DMS53 (cell line): ENCODE data around the gene OR51B4.
"Not testable (repeated sequence)": the region's sequence is repeated elsewhere in the genome, so short reads cannot be mapped to it uniquely, and the experiment has no call there.

Experiments
- DNase-seq: peaks from one replicate; lab custom pipeline; 2025; lab: John Stamatoyannopoulos, UW

The OR51B4 gene

DNA sequence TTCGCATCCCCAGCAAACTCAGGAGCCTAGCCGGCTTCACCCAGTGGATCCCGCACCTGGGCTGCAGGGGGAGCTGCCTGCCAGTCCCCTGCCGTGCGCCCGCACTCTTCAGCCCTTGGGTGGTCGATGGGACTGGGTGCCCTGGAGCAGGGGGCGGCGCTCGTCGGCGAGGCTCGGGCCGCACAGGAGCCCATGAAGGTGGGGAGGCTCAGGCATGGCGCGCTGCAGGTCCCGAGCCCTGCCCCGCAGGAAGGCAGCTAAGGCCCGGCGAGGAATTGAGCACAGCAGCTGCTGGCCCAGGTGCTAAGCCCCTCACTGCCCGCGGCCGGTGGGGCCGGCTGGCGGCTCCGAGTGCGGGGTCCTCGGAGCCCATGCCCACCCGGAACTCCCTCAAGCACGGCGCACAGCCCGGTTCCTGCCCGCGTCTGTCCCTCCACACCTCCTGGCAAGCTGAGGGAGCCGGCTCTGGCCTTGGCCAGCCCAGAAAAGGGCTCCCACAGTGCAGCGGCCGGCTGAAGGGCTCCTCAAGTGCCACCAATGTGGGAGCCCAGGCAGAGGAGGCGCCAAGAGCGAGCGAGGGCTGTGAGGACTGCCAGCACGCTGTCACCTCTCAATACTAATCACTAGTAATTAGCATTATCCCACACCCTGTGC, 7.3 kb downstream of the OR51B4 start:
- not testable (repeated sequence) for DNase-seq

DNA sequence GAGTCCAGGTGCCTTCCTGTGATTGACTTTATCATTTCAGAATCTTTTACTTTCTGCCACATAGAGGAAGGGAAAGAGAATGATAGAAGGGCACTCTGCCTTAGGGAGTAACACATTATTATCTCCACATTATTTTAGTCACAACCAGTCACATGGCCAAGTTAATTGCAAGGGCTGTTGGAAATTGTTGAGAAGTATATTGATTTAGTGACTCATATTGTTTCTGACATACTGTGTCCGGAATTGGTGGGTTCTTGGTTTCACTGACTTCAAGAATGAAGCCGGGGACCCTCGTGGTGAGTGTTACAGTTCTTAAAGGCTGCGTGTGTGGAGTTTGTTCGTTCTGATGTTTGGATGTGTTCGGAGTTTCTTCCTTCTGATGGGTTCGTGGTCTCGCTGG, 8.7 kb downstream of the OR51B4 start:
- DNase-seq, result peak; percentile 24

DNA sequence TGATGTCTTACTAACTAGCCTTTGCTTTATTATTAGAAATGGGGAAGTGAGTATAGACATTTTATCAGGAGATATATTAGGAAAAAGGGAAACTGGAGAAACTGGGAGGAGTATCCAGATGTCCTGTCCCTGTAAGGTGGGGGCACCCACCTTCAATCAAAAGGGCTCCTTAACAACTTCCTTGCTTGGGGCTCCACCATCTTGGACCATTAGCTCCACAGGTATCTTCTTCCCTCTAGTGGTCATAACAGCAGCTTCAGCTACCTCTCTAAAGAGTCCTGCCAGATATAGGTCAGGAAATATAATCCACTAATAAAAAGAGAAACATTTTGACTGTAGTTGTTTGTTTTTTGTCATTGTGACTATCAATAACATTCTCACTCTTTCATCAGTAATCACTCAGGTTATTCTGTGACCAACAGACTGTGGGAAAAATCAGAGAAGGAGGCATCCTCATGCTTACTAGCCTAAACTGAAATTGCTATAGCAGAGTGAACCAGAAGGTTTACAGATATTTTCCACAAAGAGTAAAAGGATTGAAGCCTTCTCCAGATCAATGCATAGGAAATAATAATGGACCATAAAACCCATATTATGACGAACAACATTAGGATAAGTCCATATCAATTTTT, 10.4 kb downstream of the OR51B4 start:
- peak; percentile 75 for DNase-seq

- DNase-seq, result no peak
These were observed 11.6 kb downstream of the OR51B4 start for GRCh38 chr11:5290106-5290505.

GRCh38 chr11:5289696-5290095, 12.1 kb downstream of the OR51B4 start:
- DNase-seq, result no peak

DNA sequence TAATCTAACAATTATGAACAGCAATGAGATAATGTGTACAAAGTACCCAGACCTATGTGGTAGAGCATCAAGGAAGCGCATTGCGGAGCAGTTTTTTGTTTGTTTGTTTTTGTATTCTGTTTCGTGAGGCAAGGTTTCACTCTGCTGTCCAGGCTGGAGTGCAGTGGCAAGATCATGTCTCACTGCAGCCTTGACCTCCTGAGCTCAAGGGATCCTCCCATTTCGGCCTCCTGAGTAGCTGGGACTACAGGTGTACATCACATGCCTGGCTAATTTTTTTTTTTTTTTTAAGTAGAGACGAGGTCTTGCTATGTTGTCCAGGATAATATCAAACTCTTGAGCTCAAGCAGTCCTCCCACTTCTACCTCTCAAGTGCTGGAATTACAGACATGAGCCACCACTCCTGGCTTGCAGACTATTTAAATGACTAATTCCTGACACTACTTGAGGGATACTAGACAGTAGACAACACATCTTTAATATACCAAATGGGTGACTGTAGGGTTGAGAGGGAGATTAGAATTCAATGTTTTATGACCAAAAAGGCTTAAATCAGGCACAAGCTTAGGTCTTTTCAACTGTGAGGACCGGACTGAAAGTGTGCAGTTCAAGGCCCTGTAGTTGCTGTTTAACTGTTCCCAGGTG, 12.7 kb downstream of the OR51B4 start:
- no peak for DNase-seq

GRCh38 chr11:5288108-5288905, 13.4 kb downstream of the OR51B4 start:
- DNase-seq, result no peak

- DNase-seq, result no peak
These were observed 14.8 kb downstream of the OR51B4 start for GRCh38 chr11:5286901-5287300.

DNA sequence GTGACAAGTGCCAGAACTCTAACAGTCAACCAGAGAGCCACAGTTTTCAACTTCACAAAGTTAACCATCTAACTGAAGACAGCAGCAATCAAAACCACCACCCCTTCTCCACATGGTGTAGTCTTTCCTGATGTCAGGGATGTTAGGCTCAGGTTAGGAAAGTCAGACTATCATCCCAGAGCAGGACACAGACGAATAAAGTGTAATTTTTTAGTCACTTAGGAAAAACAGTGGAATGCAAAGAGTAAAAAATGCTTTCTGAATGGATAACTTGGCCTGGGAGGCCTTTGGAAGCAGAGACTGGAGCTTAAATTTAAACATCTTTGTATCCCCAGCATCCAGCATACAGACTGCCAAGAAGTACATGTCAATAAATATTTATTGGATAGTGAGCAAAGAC, 15.4 kb downstream of the OR51B4 start:
- no peak for DNase-seq

DNA sequence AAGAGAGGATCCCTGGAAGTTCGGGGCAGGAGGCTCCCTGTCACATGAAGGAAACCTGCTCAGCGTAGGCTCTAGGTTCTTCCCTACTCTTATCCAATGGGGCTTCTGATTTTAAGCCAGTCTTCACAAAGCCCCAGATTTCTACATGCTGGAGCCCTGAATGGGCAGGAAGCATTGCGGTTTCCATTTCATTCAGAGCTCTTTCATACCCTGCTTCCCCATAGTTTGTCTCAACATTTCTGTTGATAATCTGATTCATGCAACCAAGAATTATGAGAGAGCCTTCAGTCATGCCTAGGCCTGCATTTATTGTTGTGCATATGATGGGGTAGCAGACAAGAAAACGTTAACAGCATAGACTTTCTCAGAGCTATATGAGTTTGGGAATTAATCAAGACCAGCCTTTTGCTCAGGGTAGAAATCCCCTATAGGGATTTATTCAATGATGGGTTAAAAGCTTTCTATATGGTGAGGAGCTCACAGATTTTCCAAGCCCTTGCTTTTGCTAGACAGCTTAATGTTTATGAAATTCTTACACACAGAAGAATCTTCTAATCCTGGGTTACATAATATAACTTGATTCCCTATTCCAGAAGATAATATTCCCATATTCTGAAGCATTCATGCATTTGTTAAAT, 15.9 kb downstream of the OR51B4 start:
- DNase-seq, result no peak

GRCh38 chr11:5284637-5285036, 17.1 kb downstream of the OR51B4 start:
- DNase-seq, result no peak

- DNase-seq, result no peak
These were observed 17.9 kb downstream of the OR51B4 start for GRCh38 chr11:5283882-5284281.

DNA sequence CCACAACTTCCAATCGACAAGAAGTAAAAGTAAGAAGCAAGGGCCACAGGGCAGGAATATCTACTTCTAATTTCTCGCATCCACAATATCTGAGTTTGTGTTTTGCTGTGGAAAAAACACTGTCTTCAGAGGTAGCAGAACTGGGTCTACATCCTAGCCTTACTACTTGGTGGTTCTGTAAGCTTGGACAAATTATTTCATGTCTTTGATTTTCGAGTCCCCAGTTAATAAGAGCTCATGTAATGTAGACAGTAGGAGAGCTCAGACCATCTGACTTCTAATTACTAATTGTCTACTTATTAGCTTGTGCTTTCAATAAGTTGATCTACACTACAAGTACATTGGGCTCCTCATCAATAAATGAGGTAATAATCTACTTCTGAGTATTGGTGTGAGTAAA, 18.7 kb downstream of the OR51B4 start:
- DNase-seq, result no peak

DNA sequence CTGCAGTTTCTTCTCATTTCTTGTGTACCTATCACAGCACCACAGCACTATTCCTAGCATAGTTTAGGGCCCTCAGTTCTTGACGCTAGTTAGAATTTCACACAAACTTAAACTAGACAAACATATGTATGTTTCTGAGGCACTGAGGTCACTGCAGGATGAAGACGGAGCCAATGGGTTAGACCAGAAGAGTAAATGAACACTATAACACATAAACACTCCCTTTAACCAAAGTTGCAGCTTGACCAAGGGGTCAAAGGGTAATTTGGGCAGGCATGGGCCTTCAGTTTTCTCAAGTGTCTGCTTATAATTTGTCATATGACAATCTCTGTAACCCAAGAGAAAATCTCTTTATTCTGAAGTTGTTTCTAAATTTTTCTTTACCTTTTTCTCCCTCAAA, 19.1 kb downstream of the OR51B4 start:
- DNase-seq, result no peak

- no peak for DNase-seq
These were observed 20.1 kb downstream of the OR51B4 start for GRCh38 chr11:5281596-5281995.

GRCh38 chr11:5280582-5281102, 21.1 kb downstream of the OR51B4 start:
- DNase-seq, result peak; percentile 98

GRCh38 chr11:5279471-5280090, 22.2 kb downstream of the OR51B4 start:
- DNase-seq, result no peak

DNA sequence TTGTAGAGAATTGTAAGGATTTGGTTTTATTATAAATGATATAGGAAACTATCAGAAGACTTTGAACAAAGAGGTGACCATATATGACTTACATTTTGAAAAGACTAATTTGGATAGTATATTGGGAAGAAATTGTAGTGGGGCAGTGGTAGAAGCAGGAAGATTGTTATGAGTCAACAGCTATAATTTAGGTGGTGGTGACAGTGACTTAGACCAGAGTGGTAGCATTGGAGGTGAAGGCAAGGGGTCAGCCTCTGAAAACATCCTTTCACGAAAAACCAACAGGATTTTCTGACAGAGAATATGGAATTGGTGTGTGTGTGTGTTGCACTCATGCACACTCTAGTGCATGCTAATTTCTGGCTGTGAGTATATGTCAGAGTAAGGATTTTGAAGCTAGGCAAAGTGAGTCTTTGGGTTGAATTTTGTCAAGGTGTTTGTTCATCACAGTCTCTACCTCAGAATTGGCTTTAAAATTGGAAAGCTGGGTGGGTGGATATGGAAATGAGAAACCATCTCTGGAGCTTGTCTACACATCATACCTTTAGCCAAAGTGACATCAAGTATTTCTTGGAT, 23.9 kb downstream of the OR51B4 start:
- no peak for DNase-seq

DNA sequence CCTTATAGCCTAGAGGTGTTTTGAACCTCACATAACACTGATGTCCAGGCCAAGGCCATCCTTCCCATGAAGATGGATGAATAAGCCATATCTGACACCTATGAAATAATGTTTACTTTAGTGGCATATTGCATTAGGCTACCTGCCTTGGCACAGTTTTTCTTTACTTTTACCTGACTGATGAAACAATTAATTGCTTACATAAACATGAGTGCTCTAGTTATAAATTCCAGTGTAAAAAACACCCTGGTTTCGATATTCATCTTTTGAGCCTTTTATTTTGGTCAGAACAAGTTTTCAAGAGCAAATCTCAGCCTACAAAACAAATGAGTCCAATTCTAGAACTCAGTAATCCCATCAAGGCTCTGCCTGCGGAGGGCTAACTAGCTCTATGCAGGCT, 25.0 kb downstream of the OR51B4 start:
- no peak for DNase-seq

GRCh38 chr11:5275369-5276110, 26.2 kb downstream of the OR51B4 start:
- no peak for DNase-seq
